HG03135 (cell line): ENCODE results near the gene ICAM3.
"Not testable (repeated sequence)": the region's sequence is repeated elsewhere in the genome, so short reads cannot be mapped to it uniquely, and the experiment has no call there.

Source experiments
- ATAC-seq: cut with Tn5 transposase; IDR thresholded peaks from one replicate; pipeline ENCODE4 v1.9.1; 2021; ENCODE audit warnings: mild to moderate bottlenecking, moderate library complexity; ENCODE audit not compliant: unreplicated experiment

Gene ICAM3

GRCh38 chr19:10346509-10346908 lies 7.1 kb upstream of the ICAM3 start:
- no peak for ATAC-seq

DNA sequence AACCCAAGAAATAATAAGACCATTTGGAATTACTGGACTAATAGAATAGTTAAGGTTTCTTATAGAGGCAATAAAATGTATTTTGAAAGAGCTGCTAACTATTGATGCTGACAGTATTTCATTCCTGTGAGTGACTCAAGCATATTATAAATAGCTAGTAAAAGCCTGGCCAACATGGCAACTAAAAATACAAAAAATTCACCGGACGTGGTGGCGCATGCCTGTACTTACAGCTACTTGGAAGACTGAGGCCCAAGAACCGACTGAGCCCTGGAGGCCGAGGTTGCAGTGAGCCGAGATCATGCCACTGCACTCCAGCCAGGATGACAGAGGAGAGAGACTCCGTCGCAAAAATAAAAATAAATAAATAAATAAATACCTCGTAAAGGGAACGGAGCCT lies 5.4 kb upstream of the ICAM3 start:
- ATAC-seq: no peak

DNA sequence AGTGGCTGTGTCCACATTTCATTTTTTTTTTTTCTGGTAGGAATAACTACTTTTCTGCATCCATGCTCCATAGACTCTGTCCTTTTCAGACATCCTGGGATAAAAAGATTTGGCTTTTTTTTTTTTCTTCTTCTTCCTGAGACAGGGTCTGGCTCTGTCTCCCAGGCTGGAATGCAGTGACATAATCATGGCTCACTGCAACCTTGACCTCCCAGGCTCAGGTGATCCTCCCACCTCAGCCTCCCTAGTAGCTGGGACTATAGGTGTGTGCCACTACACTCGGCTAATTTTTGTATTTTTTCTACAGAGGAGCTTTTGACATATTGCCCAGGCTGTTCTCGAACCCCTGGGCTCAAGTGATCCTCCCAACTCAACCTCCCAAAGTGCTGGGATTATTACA lies 4.1 kb upstream of the ICAM3 start:
- ATAC-seq: no peak

GRCh38 chr19:10339977-10340376 lies 553 bp upstream of the ICAM3 start:
- ATAC-seq: no peak

DNA sequence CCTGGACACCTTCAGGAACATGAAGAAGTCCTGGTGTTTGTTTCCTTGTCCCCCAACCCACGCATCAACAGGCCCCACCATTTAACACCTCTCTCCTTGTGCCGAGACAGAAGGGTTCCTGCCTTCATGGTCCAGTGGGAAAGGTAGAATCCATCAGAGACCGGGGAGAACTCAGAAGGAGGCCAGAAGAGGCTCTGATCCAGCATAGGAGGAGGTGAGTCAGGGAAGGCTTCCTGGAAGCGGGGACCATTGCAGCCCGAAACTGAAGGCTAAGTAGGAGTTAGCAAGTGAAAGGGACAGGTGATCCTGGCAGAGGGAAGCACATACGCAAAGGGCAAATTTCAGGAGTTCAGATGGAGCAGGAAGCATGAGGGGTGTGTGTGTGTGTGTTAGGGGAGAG lies 484 bp downstream of the ICAM3 start:
- ATAC-seq: no peak

DNA sequence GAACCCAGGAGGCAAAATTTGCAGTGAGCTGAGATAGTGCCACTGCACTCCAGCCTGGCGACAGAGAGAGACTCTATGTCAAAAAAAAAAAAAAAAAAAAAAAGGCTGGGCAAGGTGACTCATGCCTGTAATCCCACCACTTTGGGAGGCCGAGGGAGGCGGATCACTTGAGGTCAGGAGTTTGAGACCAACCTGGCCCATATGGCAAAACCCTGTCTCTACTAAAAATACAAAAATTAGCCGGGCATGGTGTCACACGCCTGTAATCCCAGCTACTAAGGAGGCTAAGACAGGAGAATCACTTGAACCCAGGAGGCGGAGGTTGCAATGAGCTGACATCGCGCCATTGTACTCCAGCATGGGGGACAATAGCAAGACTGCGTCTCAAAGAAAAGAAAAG lies 2.7 kb downstream of the ICAM3 start:
- not testable (repeated sequence) for ATAC-seq

- ATAC-seq: no peak
These were observed 4.0 kb downstream of the ICAM3 start for GRCh38 chr19:10335352-10335985.

DNA sequence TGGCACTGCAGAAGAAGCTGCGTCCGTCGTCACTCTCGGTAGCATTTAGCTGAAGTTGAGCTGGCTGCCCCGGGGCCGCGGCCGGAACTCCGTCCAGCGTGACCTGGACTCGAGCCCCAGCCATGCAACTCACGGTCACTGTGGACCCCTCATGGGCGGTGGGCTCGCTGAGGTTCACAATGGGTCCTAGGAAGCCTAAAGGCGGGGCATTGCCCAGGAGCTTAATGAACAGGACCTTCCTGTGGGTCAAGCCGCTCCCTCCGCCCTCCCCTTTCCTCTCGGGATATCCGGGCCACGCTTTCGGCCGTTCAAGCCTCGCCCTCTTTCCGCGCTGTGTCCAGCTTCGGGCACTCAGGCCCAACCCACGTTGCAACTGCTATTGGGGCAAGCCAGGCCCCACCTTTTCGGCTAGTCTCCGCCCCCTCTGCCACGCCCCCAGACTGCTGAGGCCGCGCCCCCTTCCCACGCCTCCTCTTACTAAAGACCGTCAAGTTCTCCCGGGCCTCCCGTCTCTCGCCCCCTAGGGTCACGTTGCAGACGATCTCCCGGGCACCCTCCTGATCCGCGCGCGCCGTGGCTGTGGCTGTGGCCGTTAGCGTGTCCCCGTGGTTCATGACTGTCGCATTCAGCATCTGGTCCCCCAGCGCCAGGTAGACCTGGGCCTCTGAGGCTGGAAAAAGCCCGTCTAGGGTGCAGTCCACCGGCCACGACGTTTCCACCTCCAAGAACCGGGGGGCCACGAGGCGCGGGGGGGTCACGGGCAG lies 4.7 kb downstream of the ICAM3 start:
- no peak for ATAC-seq

- no peak for ATAC-seq
These were observed 5.5 kb downstream of the ICAM3 start for GRCh38 chr19:10333758-10334587.

DNA sequence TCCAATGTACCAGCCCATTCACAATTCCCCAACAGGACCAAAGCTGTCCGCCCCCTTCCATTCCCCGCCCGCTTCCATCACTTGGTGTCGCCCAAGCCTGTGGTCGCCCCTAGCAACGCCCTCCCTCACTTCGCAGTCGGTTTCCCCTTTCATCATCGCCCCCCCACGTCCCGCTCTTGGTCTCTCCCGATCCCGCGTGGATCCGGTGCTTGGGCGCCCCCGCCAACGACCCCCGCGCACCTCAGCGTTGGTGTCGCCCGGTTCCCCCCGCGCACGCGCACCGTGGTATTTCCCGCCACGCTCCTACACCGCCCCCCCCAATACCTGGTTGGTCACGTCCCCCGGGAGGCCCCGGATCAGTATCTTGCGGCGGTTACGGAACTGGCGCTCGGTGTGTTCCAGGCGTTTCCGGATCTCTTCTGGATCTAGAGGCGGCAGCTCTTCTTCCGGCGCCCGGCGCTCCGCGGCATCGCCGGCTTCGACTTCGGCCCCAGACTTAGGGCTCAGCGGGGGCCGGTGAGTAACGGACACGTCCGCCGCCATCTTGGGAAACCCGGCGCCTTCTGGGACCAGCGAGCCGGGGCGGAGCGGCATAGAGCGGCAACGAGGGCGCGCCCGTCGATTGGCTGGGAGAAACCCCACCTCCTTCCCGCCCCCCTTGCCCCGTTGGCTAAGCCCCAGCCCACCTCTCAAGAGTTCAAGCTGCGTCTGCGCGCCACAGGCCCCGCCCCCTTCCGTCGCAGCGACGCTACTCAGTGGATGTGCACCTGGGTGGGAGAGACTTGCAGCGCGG lies 6.3 kb downstream of the ICAM3 start, which contains the start of gene RAVER1:
RAVER1 (minus strand) TSS at position 565 of the 793 bp plus-strand sequence; CDS start at position 543, 22 bp downstream.
- ATAC-seq: peak; percentile 85

DNA sequence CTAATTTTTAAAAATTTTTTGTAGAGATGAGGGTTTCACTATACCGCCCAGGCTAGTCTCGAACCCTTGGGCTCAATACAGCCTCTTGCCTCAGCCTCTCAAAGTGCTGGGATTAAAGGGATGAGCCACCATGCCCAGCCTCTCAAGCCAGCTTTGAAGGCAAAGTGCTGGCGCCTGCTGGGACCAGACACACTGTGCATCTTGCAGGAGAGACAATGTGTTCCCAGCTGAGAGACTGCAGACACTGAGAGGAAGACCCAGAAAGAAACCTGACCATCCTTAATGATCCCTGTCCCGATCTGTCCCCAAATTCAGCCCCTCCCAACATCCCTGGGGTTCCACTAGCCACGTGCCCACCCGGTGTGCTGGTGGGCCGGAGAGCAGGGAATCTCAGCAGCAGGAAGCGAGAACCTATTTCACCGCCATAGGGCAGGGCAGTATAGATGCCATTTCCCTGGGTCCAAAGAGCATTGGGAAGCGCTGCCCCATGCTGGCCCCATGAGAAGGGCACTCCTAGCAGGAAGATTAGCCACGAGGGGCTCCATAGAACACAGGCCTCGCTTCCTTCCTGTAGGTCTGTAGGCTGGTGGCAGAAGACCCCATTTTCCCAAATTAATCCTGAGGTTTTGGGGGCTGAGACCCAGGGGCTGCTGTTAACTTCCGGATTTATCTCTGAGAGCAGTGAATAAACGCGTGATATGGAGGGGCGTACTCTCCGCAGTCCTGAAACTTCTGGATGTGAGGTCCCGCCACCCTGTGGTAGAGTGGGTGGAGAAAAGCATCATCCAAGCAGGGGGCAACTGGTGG lies 7.1 kb downstream of the ICAM3 start:
- ATAC-seq: no peak

GRCh38 chr19:10329555-10329954 lies 9.9 kb downstream of the ICAM3 start:
- ATAC-seq: no peak

DNA sequence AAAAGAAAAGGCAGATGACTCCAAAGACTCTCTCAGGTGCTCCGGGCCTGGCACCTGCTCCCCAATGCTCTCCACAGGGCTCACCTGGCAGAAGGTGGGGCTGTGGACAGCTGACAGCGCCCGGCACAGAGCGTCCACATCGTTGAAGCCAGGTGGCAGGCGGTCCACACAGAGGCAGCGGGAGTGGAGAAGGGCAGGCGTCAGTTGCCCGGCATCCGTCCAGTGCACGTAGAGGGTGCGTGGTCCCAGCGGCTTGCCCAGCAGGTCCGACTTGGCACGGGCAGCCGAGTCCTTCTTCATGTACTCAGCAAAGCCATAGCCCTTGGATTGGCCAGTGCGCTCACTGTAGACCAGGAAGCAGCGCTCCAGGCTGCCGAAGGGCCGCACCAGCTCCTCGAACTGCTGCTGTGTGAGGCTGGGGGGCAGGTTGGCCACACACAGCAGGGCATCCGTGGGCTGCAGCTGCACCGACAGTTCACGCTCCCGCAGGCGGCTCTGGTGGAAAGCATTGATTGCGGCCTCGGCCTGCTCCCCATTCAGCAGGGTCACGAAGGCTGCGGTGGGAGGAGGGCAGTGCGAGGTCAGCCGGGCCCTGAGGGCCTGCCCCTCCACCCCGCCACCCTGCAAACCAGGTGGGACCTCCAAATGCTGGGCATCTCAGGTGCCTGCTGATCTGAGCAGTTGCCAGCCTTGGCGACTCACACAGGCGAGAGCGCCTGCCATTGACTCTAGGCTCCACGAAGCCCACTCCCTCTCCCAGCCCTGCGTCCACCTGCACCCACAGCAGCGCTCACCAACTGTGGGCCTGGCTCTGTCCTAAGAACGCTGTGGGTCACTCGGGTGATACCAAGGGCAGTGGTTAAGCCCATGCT lies 10.6 kb downstream of the ICAM3 start:
- ATAC-seq: no peak

DNA sequence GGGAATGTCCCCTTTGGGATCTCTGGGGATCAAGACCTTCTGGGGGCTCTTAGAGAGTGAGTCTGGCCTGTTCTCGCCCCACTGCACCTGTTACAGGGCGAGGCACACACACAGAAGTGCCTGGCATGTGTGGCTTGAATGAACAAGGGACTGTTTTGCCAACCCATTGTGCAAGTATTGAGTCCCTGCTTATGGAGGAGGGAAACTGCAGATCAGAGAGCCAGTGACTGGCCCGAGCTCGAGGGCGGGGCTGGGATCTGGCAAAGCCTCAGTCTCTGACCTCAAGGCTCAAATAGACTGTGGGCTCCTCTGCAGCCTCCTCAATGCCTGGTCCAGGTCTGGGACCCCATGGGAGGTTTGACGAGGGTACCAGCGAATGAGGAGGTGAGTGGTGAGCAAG lies 11.6 kb downstream of the ICAM3 start:
- ATAC-seq: no peak

- no peak for ATAC-seq
These were observed 13.7 kb downstream of the ICAM3 start for GRCh38 chr19:10325732-10326131.

- ATAC-seq: no peak
These were observed 17.3 kb downstream of the ICAM3 start for GRCh38 chr19:10321874-10322835.

DNA sequence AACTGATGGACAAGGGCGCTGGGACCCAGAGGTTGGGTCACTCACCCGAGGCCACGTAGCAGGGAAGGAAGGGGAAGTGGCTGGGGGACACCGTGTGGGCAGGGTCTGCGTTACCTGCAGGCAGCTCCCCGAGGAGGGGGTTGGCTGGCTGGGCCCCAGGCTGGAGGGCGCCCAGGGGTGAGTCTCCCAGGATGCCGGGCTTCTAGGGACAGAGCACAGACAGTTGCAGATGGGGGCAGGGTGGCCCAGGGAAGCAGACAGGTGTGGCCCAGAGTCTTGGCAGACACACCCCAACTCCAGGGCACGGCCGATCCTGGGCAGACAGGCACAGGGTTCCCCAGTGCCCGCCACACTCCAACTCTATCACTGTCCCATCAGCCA lies 18.0 kb downstream of the ICAM3 start:
- no peak for ATAC-seq
